Parathyroid adenoma (tissue), 2 donors: ENCODE results near the gene KLF15.

Experiments used
- H2AFZ ChIP-seq: fragments of 300-600 bp; sonication (generic); one replicate; pipeline ENCODE4 v1.7.0; 2017; ENCODE audit warnings: antibody characterized with exemption, mild to moderate bottlenecking
- H3K27ac ChIP-seq: fragments of 300-600 bp; sonication (generic); one replicate; pipeline ENCODE4 v1.7.0; 2017
- H3K27me3 ChIP-seq: fragments of 300-600 bp; sonication (generic); one replicate; pipeline ENCODE4 v1.7.0; 2017; ENCODE audit warnings: low read length; ENCODE audit not compliant: control insufficient read depth, insufficient read depth
- H3K36me3 ChIP-seq: fragments of 300-600 bp; sonication (generic); one replicate; pipeline ENCODE4 v1.7.0; 2017; ENCODE audit warnings: low read length; ENCODE audit not compliant: control insufficient read depth, insufficient read depth
- H3K4me1 ChIP-seq: fragments of 300-600 bp; sonication (generic); one replicate; pipeline ENCODE4 v1.7.0; 2017; ENCODE audit warnings: control low read depth
- H3K4me2 ChIP-seq: fragments of 300-600 bp; sonication (generic); one replicate; pipeline ENCODE4 v1.7.0; 2017; ENCODE audit warnings: low read length
- H3K4me3 ChIP-seq: fragments of 300-600 bp; sonication (generic); one replicate; pipeline ENCODE4 v1.7.0; 2017; ENCODE audit warnings: low read depth, low read length
- H3K79me2 ChIP-seq: fragments of 300-600 bp; sonication (generic); one replicate; pipeline ENCODE4 v1.7.0; 2017; ENCODE audit warnings: control low read depth
- H3K9ac ChIP-seq: fragments of 300-600 bp; sonication (generic); one replicate; pipeline ENCODE4 v1.7.0; 2017; ENCODE audit warnings: mild to moderate bottlenecking
- H3K9me3 ChIP-seq: fragments of 300-600 bp; sonication (generic); one replicate; pipeline ENCODE4 v1.7.0; 2017; ENCODE audit warnings: low read length; ENCODE audit not compliant: control insufficient read depth
- CTCF ChIP-seq: fragments of 300-600 bp; sonication (generic); IDR thresholded peaks from one replicate; pipeline ENCODE4 v1.7.0; 2017; ENCODE audit warnings: antibody characterized with exemption, mild to moderate bottlenecking
- donor health status: primary hyperparathyroidism.

The KLF15 gene

GRCh38 chr3:126373682-126374601, 16.7 kb upstream of the KLF15 start:
- no peaks in the 10 kb centered on the region for H3K36me3 ChIP-seq
- H3K27me3 ChIP-seq = no peaks in the 10 kb centered on the region
- H3K4me2 ChIP-seq = no peak overlapping the region
- H3K9ac ChIP-seq = no peak overlapping the region
- no peak overlapping the region for H3K27ac ChIP-seq
- no peak overlapping the region for H2AFZ ChIP-seq
- H3K79me2 ChIP-seq = no peaks in the 10 kb centered on the region
- H3K4me1 ChIP-seq = no peaks in the 10 kb centered on the region
- no peaks in the 10 kb centered on the region for H3K9me3 ChIP-seq
- H3K4me3 ChIP-seq = no peak overlapping the region
- no peak for TF ChIP-seq CTCF

GRCh38 chr3:126373146-126373613, 16.0 kb upstream of the KLF15 start:
- Histone ChIP-seq H3K4me1 (no peaks in the 10 kb centered on the region), H3K79me2 (no peaks in the 10 kb centered on the region), H3K36me3 (no peaks in the 10 kb centered on the region), H3K9ac (no peak overlapping the region), H3K4me3 (no peak overlapping the region), H3K27ac (no peak overlapping the region), H2AFZ (no peak overlapping the region), H3K9me3 (no peaks in the 10 kb centered on the region), H3K27me3 (no peaks in the 10 kb centered on the region), H3K4me2 (no peak overlapping the region)
- no peak for TF ChIP-seq CTCF

GRCh38 chr3:126372413-126373145, 15.4 kb upstream of the KLF15 start:
- H3K27me3 ChIP-seq = no peaks in the 10 kb centered on the region
- H2AFZ ChIP-seq = no peak overlapping the region
- no peak overlapping the region for H3K4me2 ChIP-seq
- H3K9me3 ChIP-seq = no peaks in the 10 kb centered on the region
- no peaks in the 10 kb centered on the region for H3K79me2 ChIP-seq
- H3K4me1 ChIP-seq = no peaks in the 10 kb centered on the region
- no peak for TF ChIP-seq CTCF
- no peak overlapping the region for H3K27ac ChIP-seq
- no peaks in the 10 kb centered on the region for H3K36me3 ChIP-seq
- H3K9ac ChIP-seq = no peak overlapping the region
- H3K4me3 ChIP-seq = no peak overlapping the region

DNA sequence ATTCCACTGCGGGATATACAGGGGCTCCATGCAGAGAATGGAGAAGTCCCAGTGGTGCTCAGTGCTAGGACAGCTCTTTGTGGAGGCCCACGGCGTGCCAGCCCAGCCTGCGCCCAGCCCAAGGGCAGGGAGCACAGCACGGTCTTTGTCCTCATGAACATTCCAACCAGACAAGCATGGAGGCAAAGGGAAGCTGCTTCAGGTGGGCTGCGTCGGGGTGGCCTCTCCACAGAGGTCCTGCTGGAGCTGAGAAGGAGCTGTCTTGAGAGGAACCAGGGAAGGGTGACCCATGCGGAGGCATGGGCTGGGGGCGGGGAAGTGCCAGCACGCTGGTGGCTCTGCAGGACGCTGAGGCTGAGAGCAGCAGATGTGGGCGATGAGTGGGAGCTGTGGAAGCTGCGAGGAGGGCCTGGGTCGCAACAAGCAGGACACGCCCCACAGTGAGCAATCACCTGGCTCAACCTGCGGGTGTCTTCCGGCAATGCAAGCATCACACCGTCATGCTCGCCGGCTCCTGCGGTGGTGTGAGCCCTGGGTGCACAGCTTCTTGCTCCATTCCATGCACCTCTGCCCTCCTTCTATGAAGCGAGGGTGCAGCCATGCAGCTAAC, 14.0 kb upstream of the KLF15 start:
- TF ChIP-seq CTCF = no peak
- Histone ChIP-seq H3K4me2 (no peak overlapping the region), H3K27me3 (no peaks in the 10 kb centered on the region), H3K79me2 (no peaks in the 10 kb centered on the region), H3K4me3 (no peak overlapping the region), H3K9ac (no peak overlapping the region), H3K27ac (no peak overlapping the region), H3K9me3 (no peaks in the 10 kb centered on the region), H3K4me1 (no peaks in the 10 kb centered on the region), H2AFZ (no peak overlapping the region), H3K36me3 (no peaks in the 10 kb centered on the region)
